RWPE2 (cell line): ENCODE data around the gene APBB1.

Experiments
- ATAC-seq: fragments of 200-7000 bp; cut with Tn5 transposase; 3 replicates; pipeline ENCODE4 v1.9.1; 2021; ENCODE audit warnings: low read depth
- DNase-seq: peaks from one replicate; pipeline ENCODE4 v3.0.0-alpha.2; 2020; ENCODE audit warnings: low spot score
- H3K27ac ChIP-seq: fragments of 450-650 bp; 2 replicates; pipeline ENCODE4 v1.5.1; 2017; ENCODE audit warnings: mild to moderate bottlenecking; ENCODE audit not compliant: poor library complexity, severe bottlenecking
- H3K27me3 ChIP-seq: fragments of 250-450 bp; sonication (Bioruptor Pico); 2 replicates; pipeline ENCODE4 v1.5.1; 2021; ENCODE audit warnings: mild to moderate bottlenecking, moderate library complexity; ENCODE audit not compliant: insufficient read depth, poor library complexity, severe bottlenecking
- H3K36me3 ChIP-seq: fragments of 250-450 bp; sonication (Bioruptor Pico); 2 replicates; pipeline ENCODE4 v1.5.1; 2020; ENCODE audit warnings: low read depth, mild to moderate bottlenecking, moderate library complexity
- H3K4me1 ChIP-seq: fragments of 250-450 bp; sonication (Bioruptor Pico); 2 replicates; pipeline ENCODE4 v1.5.1; 2021; ENCODE audit warnings: mild to moderate bottlenecking, moderate library complexity; ENCODE audit not compliant: insufficient read depth, poor library complexity, severe bottlenecking
- H3K4me3 ChIP-seq: fragments of 250-450 bp; sonication (Bioruptor Pico); 2 replicates; pipeline ENCODE4 v1.5.1; 2021; ENCODE audit warnings: mild to moderate bottlenecking, moderate library complexity; ENCODE audit not compliant: severe bottlenecking
- H3K9me3 ChIP-seq: fragments of 250-450 bp; sonication (Bioruptor Pico); 2 replicates; pipeline ENCODE4 v1.5.1; 2021; ENCODE audit warnings: mild to moderate bottlenecking, moderate library complexity; ENCODE audit not compliant: severe bottlenecking
- TF ChIP-seq, protein P1 (sequence below): fragments of 450-650 bp; IDR thresholded peaks from one replicate; pipeline ENCODE4 v1.5.1; 2017; ENCODE audit warnings: mild to moderate bottlenecking, moderate library complexity; ENCODE audit not compliant: poor library complexity, severe bottlenecking

APBB1 gene

DNA sequence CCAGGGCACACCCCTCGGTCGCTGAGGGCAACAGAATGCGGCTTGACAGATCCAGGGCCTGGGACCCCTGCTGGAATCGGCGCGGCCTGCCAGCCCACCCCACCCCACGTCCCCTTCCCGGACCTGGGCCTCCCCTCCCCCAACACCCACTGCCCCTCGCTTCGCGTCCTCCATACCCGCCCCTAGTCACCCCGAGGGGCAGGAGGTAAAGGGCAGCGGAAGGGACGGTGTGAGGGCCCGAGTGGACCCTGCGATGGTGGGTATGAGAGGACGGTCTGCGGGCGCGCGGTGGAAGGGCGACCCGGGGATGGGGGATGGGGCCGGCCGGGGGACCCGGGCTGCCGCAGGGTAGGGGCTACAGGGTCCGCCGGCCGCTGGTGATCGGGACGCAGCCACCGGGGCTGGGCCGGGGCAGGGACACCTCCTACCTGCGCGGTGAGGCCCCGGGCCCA lies 311 bp downstream of the APBB1 start:
- ATAC-seq, result peak; percentile 17; the same call in 2 of the 3 replicates
- no peak overlapping the region for H3K27ac ChIP-seq

DNA sequence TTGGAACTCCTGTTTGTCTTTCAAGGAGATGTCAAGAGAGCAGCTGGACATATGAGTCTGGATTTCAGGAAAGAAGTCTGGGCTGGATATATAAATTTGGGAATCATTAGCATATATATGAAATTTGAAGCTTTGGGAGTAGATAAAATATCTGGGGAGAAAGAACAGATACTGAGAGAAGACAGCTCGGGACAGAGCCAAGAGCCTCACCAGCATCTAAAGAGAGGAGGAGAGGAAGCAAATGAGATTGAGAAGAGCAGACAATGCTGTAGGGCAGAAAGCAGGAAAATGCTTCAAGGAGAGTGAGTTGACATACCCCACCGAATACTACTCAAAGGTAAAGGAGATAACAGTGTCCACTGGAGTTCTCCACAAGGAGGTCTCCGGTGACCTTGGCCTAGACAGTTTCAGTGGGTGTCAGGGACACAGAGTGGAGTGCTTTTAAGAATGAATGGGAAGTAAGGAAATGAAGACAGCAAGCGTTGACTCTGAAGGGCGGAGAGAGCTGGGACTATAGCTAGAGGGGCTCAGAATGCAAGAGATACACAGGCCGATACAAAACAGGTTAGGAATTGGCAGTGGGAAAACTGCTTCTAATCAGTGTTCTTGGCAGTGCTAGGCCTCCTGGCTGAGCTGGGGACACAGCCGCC lies 862 bp downstream of the APBB1 start:
- peak; percentile 13; the same call in 1 of the 3 replicates for ATAC-seq
- peaks cover 3% of the 10 kb centered on the region for H3K4me1 ChIP-seq
- H3K27me3 ChIP-seq, result no peaks in the 10 kb centered on the region
- no peak overlapping the region for H3K27ac ChIP-seq
- no peaks in the 10 kb centered on the region for H3K9me3 ChIP-seq
- H3K36me3 ChIP-seq, result no peaks in the 10 kb centered on the region
- H3K4me3 ChIP-seq, result peak overlapping the region; percentile 100
- TF ChIP-seq, protein P1, sequence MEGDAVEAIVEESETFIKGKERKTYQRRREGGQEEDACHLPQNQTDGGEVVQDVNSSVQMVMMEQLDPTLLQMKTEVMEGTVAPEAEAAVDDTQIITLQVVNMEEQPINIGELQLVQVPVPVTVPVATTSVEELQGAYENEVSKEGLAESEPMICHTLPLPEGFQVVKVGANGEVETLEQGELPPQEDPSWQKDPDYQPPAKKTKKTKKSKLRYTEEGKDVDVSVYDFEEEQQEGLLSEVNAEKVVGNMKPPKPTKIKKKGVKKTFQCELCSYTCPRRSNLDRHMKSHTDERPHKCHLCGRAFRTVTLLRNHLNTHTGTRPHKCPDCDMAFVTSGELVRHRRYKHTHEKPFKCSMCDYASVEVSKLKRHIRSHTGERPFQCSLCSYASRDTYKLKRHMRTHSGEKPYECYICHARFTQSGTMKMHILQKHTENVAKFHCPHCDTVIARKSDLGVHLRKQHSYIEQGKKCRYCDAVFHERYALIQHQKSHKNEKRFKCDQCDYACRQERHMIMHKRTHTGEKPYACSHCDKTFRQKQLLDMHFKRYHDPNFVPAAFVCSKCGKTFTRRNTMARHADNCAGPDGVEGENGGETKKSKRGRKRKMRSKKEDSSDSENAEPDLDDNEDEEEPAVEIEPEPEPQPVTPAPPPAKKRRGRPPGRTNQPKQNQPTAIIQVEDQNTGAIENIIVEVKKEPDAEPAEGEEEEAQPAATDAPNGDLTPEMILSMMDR, result no peak
- DNase-seq, result no peak

More for the DNA sequence above, 311 bp downstream of the APBB1 start:
- peak overlapping the region; percentile 100 for H3K4me3 ChIP-seq
- no peaks in the 10 kb centered on the region for H3K27me3 ChIP-seq
- no peak for DNase-seq
- TF ChIP-seq, protein P1, result no peak
- H3K36me3 ChIP-seq, result no peaks in the 10 kb centered on the region
- peaks cover 3% of the 10 kb centered on the region for H3K4me1 ChIP-seq
- H3K9me3 ChIP-seq, result no peaks in the 10 kb centered on the region

DNA sequence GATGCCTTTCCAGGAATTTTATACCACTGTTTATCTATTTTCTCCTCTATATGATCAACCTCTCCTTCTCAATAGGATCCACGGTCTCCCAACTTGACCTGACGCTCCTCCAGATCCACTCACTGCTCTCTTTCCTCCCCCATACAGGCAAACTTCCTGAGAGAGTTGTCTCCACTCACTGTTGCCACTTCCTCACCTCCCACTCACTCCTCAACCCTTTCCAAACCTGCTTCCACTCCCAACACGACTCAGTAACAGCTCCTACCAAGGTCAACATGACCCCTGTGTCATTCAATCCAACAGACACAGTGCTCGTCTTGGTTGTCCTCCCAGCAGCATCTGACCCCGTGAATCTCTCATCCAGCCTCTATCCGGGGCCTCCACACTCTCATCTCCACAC lies 3.1 kb downstream of the APBB1 start:
- no peak overlapping the region for H3K27ac ChIP-seq
- ATAC-seq, result no peak
- H3K4me3 ChIP-seq, result no peak overlapping the region
- no peak for DNase-seq
- H3K4me1 ChIP-seq, result peaks cover 3% of the 10 kb centered on the region
- TF ChIP-seq, protein P1, result no peak
- no peaks in the 10 kb centered on the region for H3K9me3 ChIP-seq
- H3K27me3 ChIP-seq, result no peaks in the 10 kb centered on the region
- no peaks in the 10 kb centered on the region for H3K36me3 ChIP-seq

DNA sequence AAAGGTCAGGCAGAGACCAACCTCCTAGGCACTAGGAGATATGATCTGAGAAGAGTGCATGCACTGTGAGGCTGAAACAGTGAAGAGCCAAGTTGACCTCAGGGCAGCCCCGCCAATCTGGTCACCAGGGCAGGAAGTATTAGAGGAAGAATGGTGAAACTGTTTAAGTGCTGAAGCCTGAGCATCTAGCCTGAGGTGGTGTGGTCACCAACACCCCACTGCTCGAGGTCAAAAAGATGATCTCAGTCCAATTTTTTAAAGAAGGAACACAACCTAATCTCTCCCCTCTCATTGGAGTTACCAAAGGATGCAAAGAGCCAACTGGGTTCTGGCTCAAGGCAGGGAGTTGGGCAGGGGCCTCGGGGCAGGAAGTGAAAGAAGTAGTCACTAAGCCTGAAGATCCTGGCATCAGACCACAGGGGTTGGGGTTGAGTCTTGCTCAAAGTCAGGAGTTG lies 4.0 kb downstream of the APBB1 start:
- H3K4me3 ChIP-seq, result no peak overlapping the region
- no peak overlapping the region for H3K27ac ChIP-seq
- TF ChIP-seq, protein P1, result no peak
- DNase-seq, result no peak
- no peaks in the 10 kb centered on the region for H3K36me3 ChIP-seq
- no peak for ATAC-seq
- H3K9me3 ChIP-seq, result no peaks in the 10 kb centered on the region
- H3K27me3 ChIP-seq, result no peaks in the 10 kb centered on the region
- H3K4me1 ChIP-seq, result peaks cover 3% of the 10 kb centered on the region

DNA sequence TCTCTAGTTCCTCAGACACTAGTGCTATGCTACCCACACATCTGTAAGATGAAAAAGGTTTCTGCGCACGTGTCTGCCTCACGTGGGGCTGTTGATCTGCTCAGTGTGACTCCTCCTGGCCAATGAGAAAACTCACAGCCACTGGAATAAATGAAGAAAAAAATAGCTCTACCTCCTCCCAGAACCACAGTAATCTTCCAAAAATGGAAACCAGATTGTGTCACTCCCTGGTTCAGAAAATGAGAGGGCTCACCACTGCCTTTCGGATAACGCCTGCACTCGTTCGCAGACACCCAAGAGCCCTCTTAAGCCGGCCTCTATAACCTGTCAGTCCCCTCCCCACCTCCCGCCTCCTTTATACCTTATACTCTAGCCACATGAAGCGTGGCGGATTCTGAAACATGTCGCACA lies 5.1 kb downstream of the APBB1 start:
- Histone ChIP-seq H3K4me1 (peaks cover 3% of the 10 kb centered on the region), H3K36me3 (no peaks in the 10 kb centered on the region), H3K27me3 (no peaks in the 10 kb centered on the region), H3K4me3 (no peak overlapping the region), H3K9me3 (no peaks in the 10 kb centered on the region), H3K27ac (no peak overlapping the region)
- TF ChIP-seq, protein P1, result no peak
- DNase-seq (no peak), ATAC-seq (no peak)
